ENCODE results near the gene FBXL16. TPM values are rescaled to one million over a fixed set of nuclear protein-coding genes. Genes with fewer than 3 reads are reported as not detected.

The FBXL16 gene
- total and polyA plus RNA-seq, 2 of the 13 experiments (the other 11 are each of a cell fraction or from before 2014, with no cell fraction given) = 0.22 to 2.0 TPM

DNA sequence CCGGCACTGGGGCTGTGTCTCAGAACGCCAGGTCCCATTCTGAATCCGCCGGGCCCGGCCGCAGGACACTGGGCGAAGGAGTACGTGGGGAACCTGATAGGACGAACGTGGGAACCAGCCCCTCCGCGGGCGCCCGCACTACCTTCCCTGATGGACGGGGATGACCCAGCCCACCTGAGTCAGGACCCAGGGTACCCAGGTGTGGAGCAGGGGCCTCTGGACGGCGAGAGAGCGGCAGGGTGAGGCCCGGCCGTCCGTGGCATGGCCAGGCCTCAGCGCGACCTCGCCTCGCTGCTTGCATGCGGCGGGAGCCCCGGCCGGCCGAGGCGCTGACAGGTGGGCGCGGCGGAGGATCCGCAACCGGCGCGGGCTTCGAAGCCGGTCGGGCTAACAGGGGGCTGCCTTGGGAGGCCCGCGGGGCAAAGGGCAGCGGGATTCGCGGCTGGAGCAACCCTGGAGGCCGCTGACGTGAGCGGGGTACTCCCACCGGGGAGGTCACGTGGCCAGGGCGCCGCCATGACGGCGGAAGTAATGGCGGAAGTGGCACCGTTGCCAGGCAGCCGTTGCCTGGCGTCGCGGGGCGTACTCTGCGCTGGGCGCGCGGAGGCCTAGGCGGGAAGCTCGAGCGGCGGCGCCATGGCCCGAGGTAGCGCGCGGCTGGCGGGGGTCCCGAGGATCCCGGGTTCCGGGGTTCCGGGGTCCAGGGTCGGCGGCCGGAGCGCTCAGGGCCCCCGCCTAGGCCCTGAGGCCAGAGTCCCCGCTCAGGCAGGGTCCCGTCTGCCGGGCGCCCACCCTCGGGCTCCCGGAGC is 56.6 kb downstream of the FBXL16 start, which contains the start of gene WDR90 (continued):
- peak; percentile 63; the same call in 1 of the 2 replicates for TF ChIP-seq ZFP90 (CRISPR knock-in tag; IDR thresholded peaks at IDR 0.05; ENCODE audit: borderline replicate concordance)
- no peak for TF ChIP-seq ZNF496 (CRISPR knock-in tag; IDR thresholded peaks at IDR 0.05; ENCODE audit: insufficient replicate concordance)
- TF ChIP-seq, protein P1, sequence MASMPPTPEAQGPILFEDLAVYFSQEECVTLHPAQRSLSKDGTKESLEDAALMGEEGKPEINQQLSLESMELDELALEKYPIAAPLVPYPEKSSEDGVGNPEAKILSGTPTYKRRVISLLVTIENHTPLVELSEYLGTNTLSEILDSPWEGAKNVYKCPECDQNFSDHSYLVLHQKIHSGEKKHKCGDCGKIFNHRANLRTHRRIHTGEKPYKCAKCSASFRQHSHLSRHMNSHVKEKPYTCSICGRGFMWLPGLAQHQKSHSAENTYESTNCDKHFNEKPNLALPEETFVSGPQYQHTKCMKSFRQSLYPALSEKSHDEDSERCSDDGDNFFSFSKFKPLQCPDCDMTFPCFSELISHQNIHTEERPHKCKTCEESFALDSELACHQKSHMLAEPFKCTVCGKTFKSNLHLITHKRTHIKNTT (CRISPR knock-in tag; IDR thresholded peaks at IDR 0.05) = no peak
- TF ChIP-seq, protein P2, sequence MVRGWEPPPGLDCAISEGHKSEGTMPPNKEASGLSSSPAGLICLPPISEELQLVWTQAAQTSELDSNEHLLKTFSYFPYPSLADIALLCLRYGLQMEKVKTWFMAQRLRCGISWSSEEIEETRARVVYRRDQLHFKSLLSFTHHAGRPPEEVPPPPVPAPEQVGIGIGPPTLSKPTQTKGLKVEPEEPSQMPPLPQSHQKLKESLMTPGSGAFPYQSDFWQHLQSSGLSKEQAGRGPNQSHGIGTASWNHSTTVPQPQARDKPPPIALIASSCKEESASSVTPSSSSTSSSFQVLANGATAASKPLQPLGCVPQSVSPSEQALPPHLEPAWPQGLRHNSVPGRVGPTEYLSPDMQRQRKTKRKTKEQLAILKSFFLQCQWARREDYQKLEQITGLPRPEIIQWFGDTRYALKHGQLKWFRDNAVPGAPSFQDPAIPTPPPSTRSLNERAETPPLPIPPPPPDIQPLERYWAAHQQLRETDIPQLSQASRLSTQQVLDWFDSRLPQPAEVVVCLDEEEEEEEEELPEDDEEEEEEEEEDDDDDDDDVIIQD (CRISPR knock-in tag; IDR thresholded peaks at IDR 0.05; ENCODE audit: low read depth) = no peak
- TF ChIP-seq, protein P3, sequence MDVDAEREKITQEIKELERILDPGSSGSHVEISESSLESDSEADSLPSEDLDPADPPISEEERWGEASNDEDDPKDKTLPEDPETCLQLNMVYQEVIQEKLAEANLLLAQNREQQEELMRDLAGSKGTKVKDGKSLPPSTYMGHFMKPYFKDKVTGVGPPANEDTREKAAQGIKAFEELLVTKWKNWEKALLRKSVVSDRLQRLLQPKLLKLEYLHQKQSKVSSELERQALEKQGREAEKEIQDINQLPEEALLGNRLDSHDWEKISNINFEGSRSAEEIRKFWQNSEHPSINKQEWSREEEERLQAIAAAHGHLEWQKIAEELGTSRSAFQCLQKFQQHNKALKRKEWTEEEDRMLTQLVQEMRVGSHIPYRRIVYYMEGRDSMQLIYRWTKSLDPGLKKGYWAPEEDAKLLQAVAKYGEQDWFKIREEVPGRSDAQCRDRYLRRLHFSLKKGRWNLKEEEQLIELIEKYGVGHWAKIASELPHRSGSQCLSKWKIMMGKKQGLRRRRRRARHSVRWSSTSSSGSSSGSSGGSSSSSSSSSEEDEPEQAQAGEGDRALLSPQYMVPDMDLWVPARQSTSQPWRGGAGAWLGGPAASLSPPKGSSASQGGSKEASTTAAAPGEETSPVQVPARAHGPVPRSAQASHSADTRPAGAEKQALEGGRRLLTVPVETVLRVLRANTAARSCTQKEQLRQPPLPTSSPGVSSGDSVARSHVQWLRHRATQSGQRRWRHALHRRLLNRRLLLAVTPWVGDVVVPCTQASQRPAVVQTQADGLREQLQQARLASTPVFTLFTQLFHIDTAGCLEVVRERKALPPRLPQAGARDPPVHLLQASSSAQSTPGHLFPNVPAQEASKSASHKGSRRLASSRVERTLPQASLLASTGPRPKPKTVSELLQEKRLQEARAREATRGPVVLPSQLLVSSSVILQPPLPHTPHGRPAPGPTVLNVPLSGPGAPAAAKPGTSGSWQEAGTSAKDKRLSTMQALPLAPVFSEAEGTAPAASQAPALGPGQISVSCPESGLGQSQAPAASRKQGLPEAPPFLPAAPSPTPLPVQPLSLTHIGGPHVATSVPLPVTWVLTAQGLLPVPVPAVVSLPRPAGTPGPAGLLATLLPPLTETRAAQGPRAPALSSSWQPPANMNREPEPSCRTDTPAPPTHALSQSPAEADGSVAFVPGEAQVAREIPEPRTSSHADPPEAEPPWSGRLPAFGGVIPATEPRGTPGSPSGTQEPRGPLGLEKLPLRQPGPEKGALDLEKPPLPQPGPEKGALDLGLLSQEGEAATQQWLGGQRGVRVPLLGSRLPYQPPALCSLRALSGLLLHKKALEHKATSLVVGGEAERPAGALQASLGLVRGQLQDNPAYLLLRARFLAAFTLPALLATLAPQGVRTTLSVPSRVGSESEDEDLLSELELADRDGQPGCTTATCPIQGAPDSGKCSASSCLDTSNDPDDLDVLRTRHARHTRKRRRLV (CRISPR knock-in tag; IDR thresholded peaks at IDR 0.05) = no peak
- no peak for TF ChIP-seq SIX1 (CRISPR knock-in tag; IDR thresholded peaks at IDR 0.05; ENCODE audit: borderline replicate concordance)
- TF ChIP-seq GATAD1 (CRISPR knock-in tag; IDR thresholded peaks at IDR 0.05) = peak; percentile 89
- TF ChIP-seq ZNF180 (CRISPR knock-in tag; IDR thresholded peaks at IDR 0.05; ENCODE audit: borderline replicate concordance, low read depth) = no peak
- TF ChIP-seq ZFP1 (CRISPR knock-in tag; IDR thresholded peaks at IDR 0.05) = no peak
- no peak for TF ChIP-seq ZNF232 (CRISPR knock-in tag; IDR thresholded peaks at IDR 0.05; ENCODE audit: borderline replicate concordance)
- TF ChIP-seq ZNF83 (CRISPR knock-in tag; IDR thresholded peaks at IDR 0.05; ENCODE audit: borderline replicate concordance) = no peak
- peak; percentile 63; the same call in 1 of the 2 replicates for TF ChIP-seq ZNF263 (CRISPR knock-in tag; IDR thresholded peaks at IDR 0.05)
- peak; percentile 98 for TF ChIP-seq YY1 (IDR thresholded peaks at IDR 0.05; ENCODE audit: insufficient read depth, insufficient replicate concordance, low read depth, low read length)
- no peak for TF ChIP-seq MLLT10 (CRISPR knock-in tag; IDR thresholded peaks at IDR 0.05)
- peak; percentile 55; the same call in 1 of the 2 replicates for TF ChIP-seq ZBTB34 (CRISPR knock-in tag; IDR thresholded peaks at IDR 0.05)
- TF ChIP-seq ZBTB2 (CRISPR knock-in tag; IDR thresholded peaks at IDR 0.05; ENCODE audit: low read depth) = peak; percentile 85
- TF ChIP-seq PAX8 (CRISPR knock-in tag; IDR thresholded peaks at IDR 0.05; ENCODE audit: borderline replicate concordance) = peak; percentile 83; the same call in 1 of the 2 replicates
- TF ChIP-seq ZNF572 (CRISPR knock-in tag; IDR thresholded peaks at IDR 0.05) = no peak
